RWPE1 (cell line): Measurements from ENCODE around the gene GAD1.

Experiments used
- CTCF ChIA-PET: fragments of 350-600 bp; sonication (Branson Sonifier 250); formaldehyde crosslinking; extraction: SDS; loops from one replicate; lab custom pipeline; 2021; lab: Yijun Ruan, JAX
- POLR2A ChIA-PET: fragments of 400-600 bp; formaldehyde crosslinking; extraction: SDS; loops from one replicate; lab custom pipeline; 2020; ENCODE audit warnings: antibody characterized with exemption; ENCODE audit not compliant: low non-redundant PET; lab: Yijun Ruan, JAX
- DNase-seq: peaks from one replicate; pipeline ENCODE4 v3.0.0; 2012; ENCODE audit warnings: low spot score
- H3K27ac ChIP-seq: fragments of 450-650 bp; 2 replicates; pipeline ENCODE4 v1.5.1; 2017
- CTCF ChIP-seq: fragments of 450-650 bp; conservative IDR thresholded peaks from 2 replicates; pipeline ENCODE4 v1.5.1; 2017; ENCODE audit warnings: low read depth, mild to moderate bottlenecking

The GAD1 gene

GRCh38 chr2:170816504-170817092 lies at the start of gene GAD1:
GAD1 (plus strand) TSS chr2:170816887; CDS start chr2:170818592, 1,705 bp downstream.
- peak within 1 kb of the TSS; percentile 88 for H3K27ac ChIP-seq
- POLR2A ChIA-PET: interaction anchor here (0.8 to 1.2 kb wide), 2 partner anchors 13 to 46 kb away, joined by 3 read pairs; no protein-coding TSS in a partner anchor
- CTCF ChIA-PET: interaction anchor here (0.6 to 2.2 kb wide), 17 partner anchors 26 to 971 kb away, joined by 3 to 12 read pairs (median 4); partner anchors contain the start of gene SP5

GRCh38 chr2:170770008-170770605 lies 46.6 kb upstream of the GAD1 start, which contains the start of gene ERICH2:
ERICH2 (plus strand) TSS chr2:170770378; CDS start chr2:170770682, 304 bp downstream.
- H3K27ac ChIP-seq: peak within 1 kb of the TSS; percentile 75
- CTCF ChIA-PET: interaction anchor here (0.6 to 1.0 kb wide), 4 partner anchors 16 to 559 kb away, joined by 3 to 7 read pairs (median 4); partner anchors contain the start of gene GORASP2
- peak; percentile 59 for DNase-seq
- POLR2A ChIA-PET: interaction anchor here (0.6 to 0.8 kb wide), 2 partner anchors 47 to 310 kb away, joined by 3 read pairs; partner anchors contain the start of gene GAD1
- TF ChIP-seq CTCF: no peak

More at GRCh38 chr2:170816504-170817092, at the start of gene GAD1:
- peak; percentile 86 for DNase-seq
- no peak for TF ChIP-seq CTCF

- peak; percentile 92 for DNase-seq
- no peak for TF ChIP-seq CTCF
- peak overlapping the region; percentile 75 for H3K27ac ChIP-seq
- POLR2A ChIA-PET: interaction anchor here (0.8 kb wide), 1 partner anchor 46 kb away, joined by 3 read pairs; the partner anchor contains the start of gene GAD1
- CTCF ChIA-PET: interaction anchor here (1.0 kb wide), 2 partner anchors 43 to 158 kb away, joined by 3 to 4 read pairs; partner anchors contain the start of gene GORASP2
These were observed 45.9 kb upstream of the GAD1 start for GRCh38 chr2:170770606-170771420.

GRCh38 chr2:170771421-170771937 lies 45.2 kb upstream of the GAD1 start:
- ChIA-PET CTCF (interaction anchor here (0.9 to 1.0 kb wide), 2 partner anchors 42 to 45 kb away, joined by 4 read pairs; partner anchors contain the start of gene GAD1), POLR2A (no interaction called here)
- H3K27ac ChIP-seq: peak overlapping the region; percentile 75
- TF ChIP-seq CTCF: no peak
- DNase-seq: no peak

GRCh38 chr2:170772295-170772694 lies 44.4 kb upstream of the GAD1 start:
- DNase-seq: no peak
- CTCF ChIA-PET: interaction anchor here (0.6 to 0.9 kb wide), 2 partner anchors 44 to 183 kb away, joined by 4 read pairs; partner anchors contain the start of gene GAD1
- POLR2A ChIA-PET: no interaction called here
- TF ChIP-seq CTCF: no peak
- H3K27ac ChIP-seq: no peak overlapping the region
